ENCODE results near the gene EFCAB13.

- TF ChIP-seq POLR2AphosphoS5 (IDR thresholded peaks at IDR 0.05; ENCODE audit: low read depth, low read length), result no peak
- TF ChIP-seq SIN3A (IDR thresholded peaks at IDR 0.05; ENCODE audit: borderline replicate concordance, insufficient read depth, low read length), result no peak
- TF ChIP-seq TAF1 (IDR thresholded peaks at IDR 0.05; ENCODE audit: borderline replicate concordance, insufficient read depth, low read length), result no peak
- no peak for TF ChIP-seq REST (IDR thresholded peaks at IDR 0.05; ENCODE audit: insufficient read depth in 1 of 2, low read depth in 2 of 2, low read length in 2 of 2)
Measured at GRCh38 chr17:47427985-47428384, 104.2 kb downstream of the EFCAB13 start.

Measured in PFSK-1 (cell line).